ENCODE results near the gene FAM90A1. TPM values are rescaled to one million over a fixed set of nuclear protein-coding genes. Genes with fewer than 3 reads are reported as not detected.
"Not testable (repeated sequence)": the region's sequence is repeated elsewhere in the genome, so short reads cannot be mapped to it uniquely, and the experiment has no call there.

FAM90A1 gene
- total RNA-seq, 2 experiments from 2014 or later, result 0.13 to 0.27 TPM

DNA sequence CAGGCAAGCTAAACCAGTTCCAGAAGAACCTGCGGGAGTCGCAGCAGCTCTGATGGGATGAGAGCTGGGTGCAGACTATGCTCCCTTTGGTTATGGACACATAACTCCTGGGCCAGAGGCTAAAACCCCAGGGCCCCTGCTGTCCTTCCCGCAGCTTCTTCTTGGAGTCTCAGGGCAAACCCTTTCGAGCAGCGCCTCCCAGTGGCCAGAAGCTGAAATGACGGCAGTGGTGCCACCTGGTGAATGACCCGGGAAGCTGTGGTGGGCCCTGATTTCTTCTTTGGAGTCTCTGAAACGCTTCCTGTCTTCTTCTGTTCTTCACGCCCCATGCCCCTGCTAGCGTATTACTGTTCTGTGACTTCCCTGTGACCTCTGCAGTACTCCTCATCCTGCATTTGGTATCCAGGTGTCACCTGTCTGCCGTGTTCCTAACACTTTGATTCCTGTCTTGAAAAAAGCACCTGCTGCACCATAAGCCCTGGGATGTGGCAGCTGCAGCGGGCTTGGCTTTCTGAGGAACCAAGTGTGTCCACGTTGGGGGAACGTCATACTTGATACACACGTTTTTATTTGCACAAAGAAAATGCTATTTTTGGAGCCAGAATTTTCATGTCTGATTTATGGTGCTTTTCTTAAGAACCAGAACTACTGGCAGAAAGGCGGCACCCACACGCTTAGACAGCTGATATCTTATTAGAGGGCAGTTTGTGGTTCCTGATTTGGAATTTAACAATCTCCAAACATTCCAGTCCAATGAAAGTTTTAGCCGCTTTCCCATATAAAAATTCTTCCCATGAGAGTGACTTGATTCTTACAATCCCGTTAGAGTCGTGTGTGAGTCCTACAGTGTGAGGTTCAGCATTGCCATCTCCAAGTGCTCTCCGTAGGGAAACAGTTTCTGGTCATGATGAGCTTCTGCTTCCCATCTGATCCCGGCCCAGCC is 4.5 kb upstream of the FAM90A1 start:
- H3K4me3 Mint-ChIP-seq; H3K36me3 Mint-ChIP-seq (ENCODE audit: low read depth); H3K4me1 Mint-ChIP-seq (ENCODE audit: low read depth); H3K27ac Mint-ChIP-seq; H3K9me3 Mint-ChIP-seq; ATAC-seq; H3K27me3 Mint-ChIP-seq; POLR2A ChIA-PET: not testable (repeated sequence)
- intact Hi-C loops (cut with micrococcal nuclease), result loop anchor here (5.0 kb wide), 1 partner anchor 125 kb away; no protein-coding TSS in a partner anchor
- DNase-seq, result peak; percentile 88
- TF ChIP-seq, protein P1, sequence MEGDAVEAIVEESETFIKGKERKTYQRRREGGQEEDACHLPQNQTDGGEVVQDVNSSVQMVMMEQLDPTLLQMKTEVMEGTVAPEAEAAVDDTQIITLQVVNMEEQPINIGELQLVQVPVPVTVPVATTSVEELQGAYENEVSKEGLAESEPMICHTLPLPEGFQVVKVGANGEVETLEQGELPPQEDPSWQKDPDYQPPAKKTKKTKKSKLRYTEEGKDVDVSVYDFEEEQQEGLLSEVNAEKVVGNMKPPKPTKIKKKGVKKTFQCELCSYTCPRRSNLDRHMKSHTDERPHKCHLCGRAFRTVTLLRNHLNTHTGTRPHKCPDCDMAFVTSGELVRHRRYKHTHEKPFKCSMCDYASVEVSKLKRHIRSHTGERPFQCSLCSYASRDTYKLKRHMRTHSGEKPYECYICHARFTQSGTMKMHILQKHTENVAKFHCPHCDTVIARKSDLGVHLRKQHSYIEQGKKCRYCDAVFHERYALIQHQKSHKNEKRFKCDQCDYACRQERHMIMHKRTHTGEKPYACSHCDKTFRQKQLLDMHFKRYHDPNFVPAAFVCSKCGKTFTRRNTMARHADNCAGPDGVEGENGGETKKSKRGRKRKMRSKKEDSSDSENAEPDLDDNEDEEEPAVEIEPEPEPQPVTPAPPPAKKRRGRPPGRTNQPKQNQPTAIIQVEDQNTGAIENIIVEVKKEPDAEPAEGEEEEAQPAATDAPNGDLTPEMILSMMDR (IDR thresholded peaks at IDR 0.05), result peak; percentile 93
- CTCF ChIA-PET, result interaction anchor here (0.7 to 3.0 kb wide), 22 partner anchors 9 to 313 kb away, joined by 3 to 44 read pairs (median 4); no protein-coding TSS in a partner anchor

DNA sequence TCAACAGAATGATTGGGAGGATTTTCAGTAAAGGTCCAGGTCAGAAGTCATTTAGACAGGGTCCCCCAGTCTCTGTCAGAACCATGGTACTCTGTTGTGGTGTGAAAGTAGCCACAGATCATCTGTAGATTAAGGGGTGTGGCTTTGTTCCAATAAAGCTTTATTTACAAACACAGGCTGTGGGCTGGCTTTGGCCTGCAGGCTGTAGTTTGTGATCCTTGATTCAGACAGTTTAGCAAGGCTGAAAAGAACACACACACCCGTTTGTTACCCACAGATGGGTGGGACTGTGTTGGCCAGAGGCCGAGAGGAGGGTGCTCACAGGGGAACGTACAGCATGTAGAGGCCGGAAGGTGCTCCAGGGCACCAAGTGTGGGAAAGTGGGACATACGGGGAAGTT is 3.6 kb upstream of the FAM90A1 start:
- H3K27me3 Mint-ChIP-seq; H3K4me1 Mint-ChIP-seq (ENCODE audit: low read depth): not testable (repeated sequence)

DNA sequence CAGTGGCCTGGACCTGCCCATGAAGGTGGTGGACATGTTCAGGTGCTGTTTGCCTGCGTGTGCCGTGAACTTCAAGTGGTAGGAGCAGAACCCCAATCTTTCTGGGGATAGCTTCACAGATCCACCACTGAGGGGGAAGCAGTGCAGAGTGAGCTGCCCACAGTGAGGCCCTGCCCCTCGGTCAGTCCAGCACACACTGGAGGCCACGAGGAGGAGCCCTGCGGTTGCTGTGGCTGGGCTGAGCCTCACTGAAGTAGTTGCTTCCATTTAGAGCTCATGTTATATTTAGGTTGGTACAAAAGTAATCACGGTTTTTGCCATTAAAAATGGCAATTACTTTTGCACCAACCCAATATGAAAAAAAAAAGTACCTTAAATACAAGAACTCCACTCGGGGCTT is 2.1 kb upstream of the FAM90A1 start:
- H3K27me3 Mint-ChIP-seq; H3K4me3 Mint-ChIP-seq; POLR2A ChIA-PET; H3K27ac Mint-ChIP-seq; DNase-seq; H3K36me3 Mint-ChIP-seq (ENCODE audit: low read depth); ATAC-seq; H3K9me3 Mint-ChIP-seq; intact Hi-C loops (cut with micrococcal nuclease); H3K4me1 Mint-ChIP-seq (ENCODE audit: low read depth); CTCF ChIA-PET: not testable (repeated sequence)

More for the DNA sequence above, 3.6 kb upstream of the FAM90A1 start:
- H3K9me3 Mint-ChIP-seq; H3K27ac Mint-ChIP-seq; H3K4me3 Mint-ChIP-seq; POLR2A ChIA-PET; ATAC-seq; DNase-seq; H3K36me3 Mint-ChIP-seq (ENCODE audit: low read depth): not testable (repeated sequence)
- intact Hi-C loops (cut with micrococcal nuclease), result loop anchor here (5.0 kb wide), 1 partner anchor 124 kb away; no protein-coding TSS in a partner anchor
- CTCF ChIA-PET, result interaction anchor here (0.7 to 3.0 kb wide), 20 partner anchors 10 to 196 kb away, joined by 3 to 44 read pairs (median 5); no protein-coding TSS in a partner anchor

DNA sequence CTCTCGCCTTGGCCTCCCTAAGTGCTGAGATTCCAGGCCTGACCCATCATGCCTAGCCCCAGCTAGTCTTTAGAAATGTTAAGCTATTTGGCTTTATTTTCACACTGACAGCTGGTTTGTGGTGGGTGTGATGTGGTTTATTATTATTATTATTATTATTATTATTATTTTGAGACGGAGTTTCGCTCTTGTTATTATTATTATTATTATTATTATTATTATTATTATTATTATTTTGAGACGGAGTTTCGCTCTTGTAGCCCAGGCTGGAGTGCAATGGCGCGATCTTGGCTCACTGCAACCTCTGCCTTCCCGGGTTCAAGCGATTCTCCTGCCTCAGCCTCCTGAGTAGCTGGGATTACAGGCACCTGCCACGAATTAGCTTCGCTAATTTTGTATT is 1.2 kb upstream of the FAM90A1 start:
- H3K27ac Mint-ChIP-seq; DNase-seq; ATAC-seq; POLR2A ChIA-PET; H3K9me3 Mint-ChIP-seq; H3K4me1 Mint-ChIP-seq (ENCODE audit: low read depth); H3K36me3 Mint-ChIP-seq (ENCODE audit: low read depth); H3K27me3 Mint-ChIP-seq; intact Hi-C loops (cut with micrococcal nuclease); H3K4me3 Mint-ChIP-seq: not testable (repeated sequence)
- CTCF ChIA-PET, result interaction anchor here (2.9 kb wide), 1 partner anchor 9 kb away, joined by 9 read pairs; no protein-coding TSS in a partner anchor

DNA sequence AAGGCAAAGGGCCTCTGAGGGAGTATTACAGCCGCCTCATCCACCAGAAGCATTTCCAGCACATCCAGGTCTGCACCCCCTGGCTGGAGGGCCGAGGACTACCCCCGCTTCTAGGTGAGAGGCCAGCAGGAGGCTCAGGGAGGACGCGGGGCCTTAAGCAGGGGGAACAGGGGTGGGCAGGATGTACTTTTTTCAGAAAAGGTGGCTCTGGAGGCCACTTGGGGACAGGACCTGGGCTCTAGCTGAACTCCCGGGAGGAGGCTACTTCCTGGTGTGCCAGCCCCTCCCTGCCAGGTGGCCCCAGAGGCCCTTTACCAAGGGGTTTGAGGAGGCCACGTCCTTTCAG is 287 bp upstream of the FAM90A1 start:
- H3K27me3 Mint-ChIP-seq; intact Hi-C loops (cut with micrococcal nuclease); ATAC-seq; H3K27ac Mint-ChIP-seq; H3K36me3 Mint-ChIP-seq (ENCODE audit: low read depth); H3K9me3 Mint-ChIP-seq; POLR2A ChIA-PET; DNase-seq; H3K4me1 Mint-ChIP-seq (ENCODE audit: low read depth): not testable (repeated sequence)
- H3K4me3 Mint-ChIP-seq, result peak overlapping the region; percentile 45
- CTCF ChIA-PET, result interaction anchor here (2.9 kb wide), 1 partner anchor 10 kb away, joined by 9 read pairs; no protein-coding TSS in a partner anchor

DNA sequence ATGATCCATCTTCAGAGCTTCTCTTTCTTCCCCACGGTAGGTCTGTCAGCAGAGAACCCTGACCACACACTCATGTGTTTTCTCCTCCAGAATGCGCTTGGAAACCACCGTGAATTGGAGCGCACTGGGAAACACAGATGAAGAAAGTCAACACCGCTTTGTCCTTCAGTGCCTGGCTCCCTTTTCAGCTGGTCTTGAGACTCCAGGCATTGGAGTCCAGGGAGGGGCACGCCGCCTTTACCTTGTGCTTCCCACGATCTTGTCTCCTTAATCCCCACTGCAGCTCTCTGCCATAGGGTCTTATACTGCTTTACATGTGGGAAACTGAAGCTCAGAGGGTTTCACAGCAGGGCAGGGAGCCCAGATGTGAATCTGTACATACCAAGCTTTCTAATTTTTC is 1.1 kb downstream of the FAM90A1 start:
- DNase-seq (no peak), ATAC-seq (no peak)
- ChIA-PET POLR2A (no interaction called here), CTCF (interaction anchor here (1.1 to 2.9 kb wide), 2 partner anchors 11 to 117 kb away, joined by 3 to 9 read pairs; no protein-coding TSS in a partner anchor)
- Mint-ChIP-seq H3K9me3 (no peaks in the 10 kb centered on the region), H3K4me3 (no peak overlapping the region), H3K4me1 (ENCODE audit: low read depth) (peaks cover 4% of the 10 kb centered on the region), H3K27me3 (peaks cover 5% of the 10 kb centered on the region), H3K36me3 (ENCODE audit: low read depth) (no peaks in the 10 kb centered on the region), H3K27ac (no peak overlapping the region)
- intact Hi-C loops (cut with micrococcal nuclease), result no loop called here
- TF ChIP-seq, protein P1 (IDR thresholded peaks at IDR 0.05), result no peak

DNA sequence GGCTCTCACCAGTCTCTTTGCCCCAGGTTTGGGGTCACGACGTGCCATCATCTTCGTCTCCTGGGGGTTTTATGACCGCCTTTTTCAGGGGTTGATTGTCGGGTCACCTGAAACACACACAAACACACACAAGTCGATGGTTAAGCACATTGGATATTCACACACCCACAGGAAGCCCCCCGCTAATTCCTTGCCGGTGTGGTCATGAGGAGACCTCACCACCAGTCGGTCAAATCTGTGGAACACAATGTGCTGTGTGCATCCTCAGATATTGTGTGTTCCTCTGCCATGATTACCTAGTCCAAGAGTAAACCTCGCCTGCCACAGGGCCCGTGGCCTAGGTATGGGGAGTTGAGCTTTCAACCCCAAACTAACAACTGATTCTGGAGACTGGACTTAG is 2.6 kb downstream of the FAM90A1 start:
- POLR2A ChIA-PET; ATAC-seq; H3K27ac Mint-ChIP-seq; H3K4me3 Mint-ChIP-seq; intact Hi-C loops (cut with micrococcal nuclease); H3K4me1 Mint-ChIP-seq (ENCODE audit: low read depth); DNase-seq; CTCF ChIA-PET; H3K36me3 Mint-ChIP-seq (ENCODE audit: low read depth); H3K9me3 Mint-ChIP-seq; H3K27me3 Mint-ChIP-seq: not testable (repeated sequence)

DNA sequence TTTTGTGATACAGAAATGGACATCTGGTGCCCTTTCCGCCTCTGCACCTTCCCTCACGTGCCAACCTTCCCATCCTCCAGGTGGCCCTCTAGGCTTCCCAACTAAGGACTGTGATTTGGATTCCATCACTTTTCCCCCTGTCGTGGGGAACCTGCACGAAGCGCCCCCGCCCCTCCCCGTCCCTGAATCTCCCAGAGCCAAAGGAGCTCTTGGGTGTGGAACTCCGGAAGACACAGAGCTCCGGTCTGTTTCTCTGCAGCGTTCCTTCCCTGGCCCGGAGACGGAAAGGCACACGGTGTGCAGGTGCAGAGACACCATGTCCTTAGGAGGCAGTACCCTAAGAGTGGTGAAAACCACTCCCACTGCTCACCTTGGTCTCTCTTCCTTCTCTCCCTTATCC is 3.8 kb downstream of the FAM90A1 start:
- H3K9me3 Mint-ChIP-seq; ATAC-seq; POLR2A ChIA-PET; intact Hi-C loops (cut with micrococcal nuclease); H3K27ac Mint-ChIP-seq; H3K4me3 Mint-ChIP-seq; H3K4me1 Mint-ChIP-seq (ENCODE audit: low read depth); CTCF ChIA-PET; H3K27me3 Mint-ChIP-seq; H3K36me3 Mint-ChIP-seq (ENCODE audit: low read depth); DNase-seq: not testable (repeated sequence)

DNA sequence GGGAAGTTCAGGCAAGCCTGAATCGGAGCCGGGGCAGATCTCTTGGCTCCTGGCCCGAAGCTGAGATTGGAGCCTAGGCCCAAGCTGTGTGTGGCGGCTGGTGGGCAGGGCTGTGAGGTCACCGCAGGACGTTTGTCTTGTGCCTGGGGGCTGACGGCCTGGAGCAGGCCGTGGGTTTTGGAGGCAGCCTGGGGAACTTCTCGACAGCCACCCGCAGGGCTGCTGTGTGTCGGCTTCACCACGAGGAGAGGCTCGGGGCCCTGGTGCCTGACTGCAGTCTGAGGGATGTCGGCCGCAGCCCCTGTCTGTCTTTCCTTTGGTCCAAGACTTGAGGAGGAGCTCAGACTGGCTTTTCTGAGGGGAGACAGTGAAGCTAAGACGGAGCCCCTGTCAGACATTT is 5.1 kb downstream of the FAM90A1 start:
- POLR2A ChIA-PET; intact Hi-C loops (cut with micrococcal nuclease); H3K36me3 Mint-ChIP-seq (ENCODE audit: low read depth); H3K9me3 Mint-ChIP-seq; ATAC-seq; H3K27ac Mint-ChIP-seq; DNase-seq; H3K4me1 Mint-ChIP-seq (ENCODE audit: low read depth); H3K4me3 Mint-ChIP-seq; H3K27me3 Mint-ChIP-seq; CTCF ChIA-PET: not testable (repeated sequence)

DNA sequence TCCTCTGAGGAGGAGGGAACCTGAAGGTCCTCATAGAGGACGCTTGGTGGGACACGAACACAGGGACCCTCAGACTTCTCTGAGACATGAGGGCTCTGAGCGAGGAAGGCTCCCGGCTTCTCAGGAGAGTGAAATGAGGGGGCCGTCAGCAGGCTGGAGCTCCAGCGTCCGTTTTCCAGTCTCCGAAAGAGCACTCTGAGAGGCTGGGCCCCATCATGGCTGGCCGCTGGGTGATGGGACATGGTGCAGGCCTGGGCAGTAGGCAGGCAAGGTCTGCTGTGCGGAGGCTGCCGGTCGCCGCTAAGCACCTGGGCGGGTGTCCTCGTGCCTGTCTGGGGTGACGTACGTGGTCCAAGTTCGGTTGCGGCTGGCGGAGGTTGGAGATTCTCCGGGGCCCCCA is 5.6 kb downstream of the FAM90A1 start:
- intact Hi-C loops (cut with micrococcal nuclease); DNase-seq; H3K27ac Mint-ChIP-seq; H3K27me3 Mint-ChIP-seq; H3K36me3 Mint-ChIP-seq (ENCODE audit: low read depth); H3K4me1 Mint-ChIP-seq (ENCODE audit: low read depth); H3K4me3 Mint-ChIP-seq; ATAC-seq; POLR2A ChIA-PET; CTCF ChIA-PET; H3K9me3 Mint-ChIP-seq: not testable (repeated sequence)
